Natural killer cell treated with Interleukin-12 subunit alpha and Interleukin-12 subunit beta and Interleukin-15 and Interleukin-18, amount 100 ng/mL, for 72 hours (primary cell): ENCODE data around the gene PTAR1. TPM values are rescaled to one million over a fixed set of nuclear protein-coding genes. Genes with fewer than 3 reads are reported as not detected.
"Not testable (repeated sequence)": the region's sequence is repeated elsewhere in the genome, so short reads cannot be mapped to it uniquely, and the experiment has no call there.

ENCODE experiments used
- ATAC-seq, 2 donors: fragments of 150-1000 bp; cut with Tn5 transposase in 1 of 2; sonication (Bioruptor Pico), chemical (Tn5 transposase) in 1 of 2; 2 replicates each; pipeline ENCODE4 v1.10.0; 2021
- DNase-seq: peaks from one replicate; pipeline ENCODE4 v3.0.0; 2022; ENCODE audit warnings: low spot score
- H3K27ac Mint-ChIP-seq, 2 donors: 1 replicate in 1 of 2; 2 replicates in 1 of 2; pipeline ENCODE4 v1.8.0; 2022; ENCODE audit warnings: mixed read lengths in 2 of 2, mild to moderate bottlenecking in 1 of 2, moderate library complexity in 1 of 2
- H3K27me3 Mint-ChIP-seq, 2 donors: 1 replicate in 1 of 2; 2 replicates in 1 of 2; pipeline ENCODE4 v1.8.0; 2022; ENCODE audit warnings: mixed read lengths in 2 of 2
- H3K36me3 Mint-ChIP-seq: one replicate; pipeline ENCODE4 v1.8.0; 2022; ENCODE audit warnings: mixed read lengths
- H3K4me1 Mint-ChIP-seq, 2 donors: 1 replicate in 1 of 2; 2 replicates in 1 of 2; pipeline ENCODE4 v1.8.0; 2022; ENCODE audit warnings: low read depth in 2 of 2, mixed read lengths in 2 of 2, mild to moderate bottlenecking in 1 of 2
- H3K4me3 Mint-ChIP-seq: one replicate; pipeline ENCODE4 v1.8.0; 2022; ENCODE audit warnings: mixed read lengths
- H3K9me3 Mint-ChIP-seq: 2 replicates; pipeline ENCODE4 v1.8.0; 2022; ENCODE audit warnings: mixed read lengths
- total RNA-seq, 2 donors: library from RNA; stranded (reverse); gene quantifications; one replicate each; pipeline ENCODE4 v1.2.3, GENCODE V29; 2022

PTAR1 gene
- total RNA-seq, result 10 to 100 TPM; 34.8 to 52.1 TPM

DNA sequence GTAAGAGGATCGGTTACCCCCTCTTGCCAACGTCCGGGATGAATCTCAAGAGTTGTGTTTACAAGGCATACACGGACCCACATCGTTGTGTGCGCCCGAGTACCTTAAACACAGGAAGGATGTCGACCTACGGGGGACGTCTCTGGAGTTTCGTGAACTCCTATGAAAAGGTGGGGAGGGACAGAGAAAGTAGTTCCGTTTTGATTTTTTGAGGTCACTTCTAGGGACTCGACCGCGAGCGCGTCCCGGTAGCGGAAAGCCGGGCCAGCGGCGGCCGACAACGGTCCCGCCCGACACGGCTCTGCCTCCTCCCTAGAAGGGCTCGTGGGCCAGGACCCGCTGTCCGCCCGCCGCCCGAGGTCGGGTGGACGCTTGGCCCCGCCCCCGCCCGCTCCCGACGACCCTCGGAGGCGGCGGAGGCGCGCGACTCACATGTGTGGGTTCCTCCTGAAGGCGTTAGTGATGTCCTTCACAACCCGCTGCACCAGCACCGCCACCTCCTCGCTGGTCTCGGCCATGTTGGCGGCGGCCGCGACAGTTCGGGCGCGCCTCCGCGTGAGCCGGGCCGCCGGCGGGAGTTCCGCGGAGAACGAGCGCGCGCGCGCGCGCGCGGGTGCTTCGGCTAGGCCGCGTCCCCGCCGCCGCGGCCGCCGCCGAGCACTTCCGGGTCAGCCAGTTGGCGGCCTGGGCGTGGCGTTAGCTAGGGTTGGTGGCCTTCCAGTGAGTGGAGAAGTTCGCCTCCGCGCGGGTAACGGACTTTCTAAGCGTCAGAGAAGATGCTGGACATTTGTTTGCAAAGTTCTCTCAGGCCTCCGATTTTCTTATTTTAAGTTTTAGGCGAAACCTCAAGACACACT, at the start of gene PTAR1:
Gene PTAR1 (minus strand): TSS at position 591 of the 857 bp plus-strand sequence. CDS start 73 bp downstream, at position 518.
- DNase-seq (peak; percentile 95), ATAC-seq (peak; percentile 97)
- Mint-ChIP-seq H3K27me3 (no peaks in the 10 kb centered on the region), H3K36me3 (peaks cover 5% of the 10 kb centered on the region), H3K4me3 (peak within 1 kb of the TSS; percentile 98), H3K4me1 (peaks cover 15 to 21% of the 10 kb centered on the region in 2 donors), H3K9me3 (no peaks in the 10 kb centered on the region), H3K27ac (peak within 1 kb of the TSS; percentile 94 to 98)

- H3K4me1 Mint-ChIP-seq, result no peaks in the 10 kb centered on the region
- no peak overlapping the region for H3K4me3 Mint-ChIP-seq
- H3K27ac Mint-ChIP-seq, result no peak overlapping the region
- DNase-seq, result no peak
- ATAC-seq, result no peak
- H3K27me3 Mint-ChIP-seq, result peaks cover 0 to 11% of the 10 kb centered on the region in 2 donors
- H3K36me3 Mint-ChIP-seq, result no peaks in the 10 kb centered on the region
- H3K9me3 Mint-ChIP-seq, result no peaks in the 10 kb centered on the region
Measured at GRCh38 chr9:69809304-69809863, 49.6 kb upstream of the PTAR1 start.

DNA sequence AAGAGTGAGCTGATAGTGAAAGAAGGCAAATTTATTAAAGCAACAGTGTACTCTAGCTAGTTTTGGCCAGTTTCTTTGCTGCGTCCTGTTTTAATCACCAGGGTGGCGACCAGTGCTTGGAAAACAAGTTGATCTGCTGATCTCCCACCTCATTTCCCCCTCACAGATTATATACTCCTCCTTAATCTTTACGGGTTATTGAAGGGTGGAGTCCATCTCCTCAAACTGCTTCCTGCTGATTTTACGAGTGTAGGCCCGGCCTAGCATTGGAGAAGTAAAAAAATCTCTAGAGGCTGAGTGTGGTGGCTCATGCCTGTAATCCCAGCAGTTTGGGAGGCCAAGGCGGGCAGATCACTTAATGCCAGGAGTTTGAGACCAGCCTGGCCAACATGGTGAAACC, 46.8 kb upstream of the PTAR1 start:
- Mint-ChIP-seq H3K36me3 (no peaks in the 10 kb centered on the region), H3K9me3 (no peaks in the 10 kb centered on the region), H3K4me1 (no peaks in the 10 kb centered on the region), H3K27ac (no peak overlapping the region), H3K4me3 (no peak overlapping the region), H3K27me3 (peaks cover 6 to 20% of the 10 kb centered on the region in 2 donors)
- ATAC-seq, result no peak
- no peak for DNase-seq

DNA sequence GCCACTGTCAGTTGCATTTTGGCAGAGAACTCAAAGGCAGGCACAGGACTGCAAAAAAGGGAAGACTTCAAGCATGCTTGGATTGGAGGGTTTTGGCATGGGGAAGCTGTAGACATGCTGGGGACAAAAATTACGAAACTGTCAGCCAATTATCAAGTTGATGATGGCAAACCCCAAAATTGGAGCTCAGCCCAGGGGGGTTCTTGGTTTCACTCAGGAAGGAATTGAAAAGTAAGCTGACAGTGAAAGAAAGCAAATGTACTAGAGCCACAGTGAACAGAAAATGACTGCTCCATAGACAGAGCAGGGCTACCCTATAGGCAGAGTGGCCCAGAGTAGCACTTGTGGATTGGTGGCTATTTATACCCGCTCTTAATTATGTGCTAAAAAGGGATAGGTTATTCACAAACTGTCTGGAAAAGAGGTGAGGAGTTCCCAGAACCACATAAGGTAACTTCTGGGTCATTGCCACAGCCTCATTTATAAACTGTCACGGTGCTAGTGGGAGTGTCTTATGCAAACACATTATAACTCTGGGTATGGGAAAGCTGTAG, 46.2 kb upstream of the PTAR1 start:
- DNase-seq, result no peak
- Mint-ChIP-seq H3K36me3 (no peaks in the 10 kb centered on the region), H3K27ac (no peak overlapping the region), H3K4me3 (no peak overlapping the region), H3K27me3 (peaks cover 6 to 15% of the 10 kb centered on the region in 2 donors), H3K4me1 (no peaks in the 10 kb centered on the region), H3K9me3 (no peaks in the 10 kb centered on the region)
- ATAC-seq, result no peak

- Mint-ChIP-seq H3K27ac (no peak overlapping the region), H3K4me1 (no peaks in the 10 kb centered on the region), H3K9me3 (no peaks in the 10 kb centered on the region), H3K36me3 (no peaks in the 10 kb centered on the region), H3K4me3 (no peak overlapping the region), H3K27me3 (peaks cover 10 to 17% of the 10 kb centered on the region in 2 donors)
- DNase-seq (no peak), ATAC-seq (no peak)
Measured at GRCh38 chr9:69801989-69802388, 42.2 kb upstream of the PTAR1 start.

DNA sequence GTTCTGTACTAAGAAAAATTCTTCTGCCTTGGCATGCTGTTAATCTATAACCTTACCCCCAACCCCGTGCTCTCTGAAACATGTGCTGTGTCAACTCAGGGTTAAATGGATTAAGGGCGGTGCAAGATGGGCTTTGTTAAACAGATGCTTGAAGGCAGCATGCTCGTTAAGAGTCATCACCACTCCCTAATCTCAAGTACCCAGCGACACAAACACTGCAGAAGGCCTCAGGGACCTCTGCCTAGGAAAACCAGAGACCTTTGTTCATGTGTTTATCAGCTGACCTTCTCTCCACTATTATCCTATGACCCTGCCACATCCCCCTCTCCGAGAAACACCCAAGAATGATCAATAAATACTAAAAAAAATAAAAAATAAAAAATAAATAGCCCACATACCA, 40.2 kb upstream of the PTAR1 start:
- not testable (repeated sequence) for DNase-seq, H3K27ac Mint-ChIP-seq, H3K4me3 Mint-ChIP-seq, H3K36me3 Mint-ChIP-seq, ATAC-seq, H3K9me3 Mint-ChIP-seq, H3K4me1 Mint-ChIP-seq
- peaks cover 10 to 22% of the 10 kb centered on the region in 2 donors for H3K27me3 Mint-ChIP-seq

DNA sequence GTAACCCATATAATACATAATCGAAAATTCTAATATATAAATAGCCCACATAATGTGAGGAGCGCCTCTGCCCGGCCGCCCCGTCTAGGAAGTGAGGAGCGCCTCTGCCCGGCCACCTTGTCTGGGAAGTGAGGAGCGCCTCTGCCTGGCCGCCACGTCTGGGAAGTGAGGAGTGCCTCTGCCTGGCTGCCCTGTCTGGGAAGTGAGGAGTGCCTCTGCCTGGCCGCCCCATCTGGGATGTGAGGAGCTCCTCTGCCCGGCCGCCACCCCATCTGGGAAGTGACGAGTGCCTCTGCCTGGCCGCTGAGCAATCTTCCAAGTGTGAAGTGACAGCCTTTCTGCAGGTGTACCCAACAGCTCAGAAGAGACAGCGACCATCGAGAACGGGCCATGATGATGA, 39.7 kb upstream of the PTAR1 start:
- not testable (repeated sequence) for H3K4me1 Mint-ChIP-seq, ATAC-seq, DNase-seq, H3K4me3 Mint-ChIP-seq, H3K9me3 Mint-ChIP-seq, H3K27ac Mint-ChIP-seq, H3K36me3 Mint-ChIP-seq
- H3K27me3 Mint-ChIP-seq, result peaks cover 10 to 22% of the 10 kb centered on the region in 2 donors

DNA sequence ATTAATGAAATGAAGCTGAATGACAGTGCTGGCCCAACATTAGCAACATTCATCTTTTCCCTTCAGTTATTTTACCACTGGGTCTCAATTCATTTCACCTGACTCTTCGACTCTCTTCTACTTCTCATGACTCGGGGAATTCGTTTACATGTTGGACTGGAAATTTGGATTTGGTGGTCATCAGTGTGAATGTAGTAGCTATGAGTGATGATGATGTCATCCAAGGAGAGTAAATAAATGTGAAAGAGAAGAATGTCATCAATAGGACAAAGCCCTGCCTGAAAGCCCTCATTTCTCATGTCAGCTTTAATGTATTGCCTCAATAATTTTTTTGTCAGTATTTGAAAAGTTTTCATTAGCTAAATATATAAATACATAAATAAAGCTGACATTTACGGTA, 38.9 kb upstream of the PTAR1 start:
- no peaks in the 10 kb centered on the region for H3K36me3 Mint-ChIP-seq

DNA sequence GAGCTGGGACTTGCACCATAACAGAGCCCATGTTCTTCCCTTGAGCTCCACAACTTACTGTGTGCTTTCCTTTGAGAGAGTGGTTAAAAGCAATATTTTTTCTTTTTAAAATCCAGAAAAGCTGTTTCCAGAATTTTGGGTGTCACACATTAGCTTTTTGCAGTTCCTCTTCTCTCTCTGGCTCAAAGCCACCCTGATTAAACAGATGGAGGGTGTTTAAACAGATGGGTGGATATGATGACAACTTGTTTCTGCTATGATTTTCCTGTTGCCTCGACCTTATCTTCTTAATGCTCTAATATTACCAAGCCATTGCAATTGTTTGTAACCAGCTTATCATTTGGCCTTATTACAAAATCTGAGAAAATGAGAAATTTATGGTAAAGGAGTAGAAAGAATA, 37.9 kb upstream of the PTAR1 start:
- H3K9me3 Mint-ChIP-seq, result no peaks in the 10 kb centered on the region
- no peak overlapping the region for H3K27ac Mint-ChIP-seq
- DNase-seq, result no peak
- no peak overlapping the region for H3K4me3 Mint-ChIP-seq
- peaks cover 5 to 15% of the 10 kb centered on the region in 2 donors for H3K27me3 Mint-ChIP-seq
- no peaks in the 10 kb centered on the region for H3K4me1 Mint-ChIP-seq
- H3K36me3 Mint-ChIP-seq, result no peaks in the 10 kb centered on the region
- ATAC-seq, result no peak

More for the DNA sequence above, 38.9 kb upstream of the PTAR1 start:
- ATAC-seq (no peak), DNase-seq (no peak)
- H3K9me3 Mint-ChIP-seq, result no peaks in the 10 kb centered on the region
- no peaks in the 10 kb centered on the region for H3K4me1 Mint-ChIP-seq
- peaks cover 10 to 22% of the 10 kb centered on the region in 2 donors for H3K27me3 Mint-ChIP-seq
- H3K27ac Mint-ChIP-seq, result no peak overlapping the region
- no peak overlapping the region for H3K4me3 Mint-ChIP-seq

DNA sequence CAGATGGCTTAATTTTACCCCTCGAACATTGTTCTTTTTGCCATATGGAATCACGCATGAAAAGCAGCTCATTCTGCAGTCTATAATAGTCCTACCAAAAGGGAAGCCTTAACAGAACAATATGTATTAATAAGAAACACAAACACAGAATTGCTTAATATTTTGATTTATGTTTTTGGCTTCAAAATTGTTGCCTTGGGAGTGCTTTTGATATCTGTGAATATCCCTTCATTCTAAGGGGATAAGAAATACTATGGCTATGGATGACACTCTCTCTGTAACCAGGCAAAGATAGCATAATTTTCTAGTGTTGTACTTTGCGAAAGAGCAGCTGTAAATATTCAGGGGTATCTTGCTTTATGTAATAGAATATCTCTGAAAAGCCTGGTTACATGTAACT, 34.5 kb upstream of the PTAR1 start:
- no peak overlapping the region for H3K4me3 Mint-ChIP-seq
- no peaks in the 10 kb centered on the region for H3K36me3 Mint-ChIP-seq
- no peak for DNase-seq
- peaks cover 3% of the 10 kb centered on the region for H3K9me3 Mint-ChIP-seq
- no peak overlapping the region for H3K27ac Mint-ChIP-seq
- no peaks in the 10 kb centered on the region for H3K4me1 Mint-ChIP-seq
- H3K27me3 Mint-ChIP-seq, result peaks cover 12 to 22% of the 10 kb centered on the region in 2 donors
- ATAC-seq, result no peak

DNA sequence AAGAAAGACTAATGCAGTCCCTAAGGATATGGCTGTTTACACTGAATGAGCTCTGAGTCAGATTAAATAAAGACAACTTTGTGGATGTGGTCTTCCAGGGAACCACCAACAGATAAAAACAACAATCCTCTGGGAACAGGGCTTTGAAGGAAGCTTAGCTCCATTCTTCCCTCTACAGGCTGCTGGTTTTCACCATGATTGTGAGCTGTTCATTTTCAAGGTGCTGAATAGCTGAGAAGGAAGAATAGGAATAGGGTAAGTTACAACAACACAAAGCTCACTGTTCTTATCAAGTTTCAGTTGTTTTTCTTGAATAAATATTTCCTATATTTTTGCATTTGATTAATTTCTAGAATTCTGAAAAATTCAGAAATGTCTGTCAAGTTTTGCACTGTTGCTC, 25.9 kb upstream of the PTAR1 start:
- DNase-seq (no peak), ATAC-seq (no peak)
- no peaks in the 10 kb centered on the region for H3K36me3 Mint-ChIP-seq
- H3K27me3 Mint-ChIP-seq, result peaks cover 24 to 46% of the 10 kb centered on the region in 2 donors
- no peaks in the 10 kb centered on the region for H3K4me1 Mint-ChIP-seq
- H3K27ac Mint-ChIP-seq, result no peak overlapping the region
- H3K4me3 Mint-ChIP-seq, result no peak overlapping the region
- no peaks in the 10 kb centered on the region for H3K9me3 Mint-ChIP-seq

DNA sequence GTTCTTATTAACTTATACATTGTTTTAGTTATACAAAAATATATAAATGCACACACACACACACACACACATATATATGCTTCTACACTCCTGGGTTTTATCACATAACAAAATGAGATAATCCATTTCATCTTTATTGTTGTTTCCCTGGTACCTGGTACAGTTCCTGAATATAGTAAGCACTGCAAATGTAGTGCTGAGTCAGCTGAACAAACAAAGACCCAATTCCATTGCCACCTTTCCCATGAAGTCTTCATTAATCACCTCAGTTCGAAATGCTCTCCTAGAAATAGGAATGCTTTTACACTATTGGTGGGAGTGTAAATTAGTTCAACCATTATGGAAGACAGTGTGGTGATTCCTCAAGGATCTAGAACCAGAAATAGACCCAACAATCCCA, 13.4 kb upstream of the PTAR1 start:
- ATAC-seq (no peak), DNase-seq (no peak)
- no peak overlapping the region for H3K4me3 Mint-ChIP-seq

GRCh38 chr9:69771775-69772418, 12.1 kb upstream of the PTAR1 start:
- peaks cover 13 to 16% of the 10 kb centered on the region in 2 donors for H3K27me3 Mint-ChIP-seq
- no peak overlapping the region for H3K27ac Mint-ChIP-seq
- H3K9me3 Mint-ChIP-seq, result no peaks in the 10 kb centered on the region
- no peak for DNase-seq
- no peaks in the 10 kb centered on the region for H3K36me3 Mint-ChIP-seq
- no peaks in the 10 kb centered on the region for H3K4me1 Mint-ChIP-seq
- ATAC-seq, result no peak
- no peak overlapping the region for H3K4me3 Mint-ChIP-seq

More for the DNA sequence above, 13.4 kb upstream of the PTAR1 start:
- Mint-ChIP-seq H3K27ac (no peak overlapping the region), H3K36me3 (no peaks in the 10 kb centered on the region), H3K27me3 (peaks cover 20 to 28% of the 10 kb centered on the region in 2 donors), H3K9me3 (no peaks in the 10 kb centered on the region), H3K4me1 (no peaks in the 10 kb centered on the region)

- Mint-ChIP-seq H3K4me3 (no peak overlapping the region), H3K9me3 (no peaks in the 10 kb centered on the region), H3K4me1 (no peaks in the 10 kb centered on the region), H3K27ac (no peak overlapping the region), H3K27me3 (peaks cover 10% of the 10 kb centered on the region in 2 donors), H3K36me3 (no peaks in the 10 kb centered on the region)
- DNase-seq, result no peak
- no peak for ATAC-seq
Measured at GRCh38 chr9:69768716-69769115, 8.9 kb upstream of the PTAR1 start.
